Islet precursor cell (in vitro differentiated cells): Measurements from ENCODE around the gene BICDL1.
A peak's percentile ranks its signal among the peaks of the same experiment; 100 is the strongest.

ENCODE experiments used
- DNase-seq: peaks from one replicate; pipeline ENCODE4 v3.0.0-alpha.2; 2018

Gene BICDL1

DNA sequence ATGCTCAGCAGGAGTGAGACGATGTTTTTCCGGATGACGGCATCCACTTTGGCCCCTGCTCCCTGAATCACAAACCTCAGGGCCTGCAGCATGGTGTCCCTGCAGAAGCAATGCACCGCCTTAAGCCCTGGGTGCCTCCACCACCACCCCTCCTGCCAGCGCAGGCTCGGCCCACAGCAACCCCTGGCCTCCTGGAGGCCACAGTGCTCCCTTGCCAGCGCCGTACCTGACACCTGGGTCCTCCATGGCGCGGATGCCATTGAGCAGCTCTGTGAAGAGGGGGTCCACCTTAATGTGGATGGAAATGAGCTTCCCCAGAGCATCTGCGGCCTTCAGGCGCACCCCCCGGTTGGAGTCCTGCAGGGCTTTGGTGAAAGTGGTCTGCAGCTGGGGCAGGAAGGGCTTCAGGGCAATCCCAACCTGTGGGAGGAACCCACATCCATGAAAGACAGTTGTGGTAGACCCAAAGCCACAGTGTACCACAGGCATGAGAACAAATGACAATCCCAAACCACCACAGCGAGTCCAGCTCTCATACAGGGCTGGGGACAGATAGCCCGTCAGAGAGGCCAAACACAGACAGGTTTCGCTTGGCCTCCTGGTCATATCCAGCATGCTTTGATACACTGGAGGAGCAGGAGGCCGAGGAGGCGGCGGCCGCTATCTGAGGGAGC lies 145.4 kb downstream of the BICDL1 start:
- DNase-seq, result no peak

DNA sequence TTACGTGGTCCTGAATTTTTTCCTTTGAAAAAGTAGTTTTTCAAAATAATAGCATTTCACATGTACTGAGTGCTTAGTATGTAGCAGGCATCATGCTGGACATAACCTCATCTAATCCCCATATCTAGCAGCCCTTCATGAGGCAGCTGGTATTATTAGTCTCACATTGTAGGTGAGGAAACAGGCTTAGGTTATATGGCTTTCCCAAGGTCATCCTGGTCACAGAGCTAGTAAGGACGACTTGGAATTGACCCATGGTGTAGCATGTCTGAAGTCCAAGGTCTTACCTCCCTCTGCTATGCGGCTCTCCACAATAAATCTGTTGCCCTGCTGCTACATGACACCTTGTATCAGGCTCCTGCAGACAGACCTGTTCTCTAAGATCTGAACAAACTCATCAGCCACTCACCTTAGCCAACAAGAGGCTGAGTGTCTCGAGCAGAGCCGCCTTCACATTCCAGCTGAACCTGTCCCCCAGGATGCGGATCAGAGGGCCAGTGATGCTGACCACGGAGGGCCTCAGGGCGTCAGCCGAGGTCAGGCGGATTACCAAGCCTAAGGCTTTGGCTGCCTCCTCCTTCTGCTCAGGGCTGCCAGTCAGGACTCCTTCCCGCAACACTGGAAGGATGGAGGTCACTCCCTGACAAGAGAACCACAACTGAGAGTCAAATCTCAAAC lies 147.2 kb downstream of the BICDL1 start:
- peak; percentile 97 for DNase-seq

GRCh38 chr12:120137833-120138232 lies 148.8 kb downstream of the BICDL1 start:
- DNase-seq, result no peak

DNA sequence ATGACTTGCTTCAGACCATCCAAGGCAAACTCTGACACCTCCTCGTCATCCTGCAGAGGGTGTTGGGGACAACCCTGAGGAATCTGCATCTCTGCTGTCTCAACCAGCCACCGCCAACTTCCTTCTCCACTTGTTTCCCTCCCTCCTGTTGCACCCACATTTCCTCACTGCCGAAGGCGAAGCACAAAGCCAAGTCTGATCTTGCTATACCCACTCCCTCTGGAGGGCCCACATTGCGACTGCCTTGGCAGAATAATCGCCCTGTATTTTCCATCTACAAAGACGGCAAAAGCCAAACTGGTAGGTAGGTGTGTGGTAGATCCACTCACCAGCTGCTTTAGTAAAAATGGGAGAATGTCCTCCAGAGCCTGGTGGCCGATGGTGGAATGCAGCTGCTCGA lies 149.3 kb downstream of the BICDL1 start:
- no peak for DNase-seq

GRCh38 chr12:120139958-120140357 lies 150.9 kb downstream of the BICDL1 start:
- no peak for DNase-seq

GRCh38 chr12:120140603-120141002 lies 151.6 kb downstream of the BICDL1 start:
- DNase-seq, result no peak

DNA sequence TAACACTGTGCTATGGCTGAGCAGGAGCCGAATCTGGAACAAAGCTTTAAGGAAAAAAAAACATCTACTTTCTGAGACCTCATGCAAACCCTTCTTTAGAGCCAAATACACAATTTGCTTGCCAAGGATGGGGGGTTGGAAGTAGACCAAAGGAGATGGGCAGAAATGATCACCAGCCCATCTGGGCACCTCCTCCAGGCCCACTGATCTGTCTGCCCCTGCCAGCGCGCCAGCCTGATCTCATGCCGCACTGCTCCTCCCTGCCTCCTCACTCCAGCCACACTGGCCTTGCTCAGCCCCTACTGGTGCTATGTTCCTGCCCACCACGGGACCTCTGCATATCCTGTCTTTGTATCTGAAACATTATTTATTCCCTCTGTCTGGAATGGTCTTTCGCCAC lies 152.3 kb downstream of the BICDL1 start:
- DNase-seq, result no peak

DNA sequence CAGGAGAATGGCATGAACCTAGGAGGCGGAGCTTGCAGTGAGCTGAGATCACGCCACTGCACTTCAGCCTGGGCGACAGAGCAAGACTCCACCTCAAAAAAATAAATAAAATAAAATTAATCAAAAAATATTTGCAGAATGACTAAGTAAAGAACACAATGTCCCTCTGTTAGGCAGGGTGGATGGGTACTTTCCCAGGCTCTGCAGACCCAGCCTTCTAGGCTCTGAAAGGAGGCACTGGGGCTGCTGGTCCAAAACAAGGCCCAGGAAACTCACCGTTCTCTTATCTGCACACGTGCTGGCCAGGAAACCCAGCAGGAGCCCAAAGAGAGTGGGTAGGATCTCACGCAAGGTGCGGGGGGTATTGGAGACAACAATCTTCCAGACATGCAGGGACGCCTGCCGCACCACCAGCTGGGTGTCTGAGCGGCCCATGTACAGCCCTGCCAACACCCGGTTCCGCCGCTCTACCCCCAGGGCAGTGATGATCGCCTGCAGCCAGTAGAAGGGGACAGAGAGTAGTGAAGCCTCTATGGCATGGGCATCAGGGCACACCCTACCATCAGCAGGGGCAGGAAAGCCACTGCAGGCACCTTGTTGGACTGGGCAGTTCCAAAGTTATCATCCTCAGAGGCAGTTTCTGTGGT lies 153.3 kb downstream of the BICDL1 start:
- DNase-seq, result no peak
